HEK293T (cell line): ENCODE measurements around the gene IL32.

Experiments used
- CTCF ChIA-PET: fragments of 350-600 bp; formaldehyde crosslinking; extraction: SDS; loops from one replicate; lab custom pipeline; 2021; ENCODE audit warnings: antibody characterized with exemption, inconsistent platforms; lab: Yijun Ruan, JAX
- POLR2A ChIA-PET: fragments of 350-600 bp; formaldehyde crosslinking; extraction: SDS; loops from one replicate; lab custom pipeline; 2020; ENCODE audit warnings: antibody characterized with exemption, inconsistent platforms; lab: Yijun Ruan, JAX
- DNase-seq: peaks from one replicate; pipeline ENCODE4 v3.0.0; 2012; ENCODE audit warnings: mixed read lengths; ENCODE audit errors: extremely low spot score
- ARNT ChIP-seq: fragments of 450-650 bp; IDR thresholded peaks from 2 replicates; pipeline ENCODE4 v1.6.1; 2017; ENCODE audit warnings: mild to moderate bottlenecking
- BHLHE40 ChIP-seq: fragments of 450-650 bp; IDR thresholded peaks from 2 replicates; pipeline ENCODE4 v1.6.1; 2016; ENCODE audit warnings: mild to moderate bottlenecking, moderate library complexity, borderline replicate concordance
- CTBP1 ChIP-seq: fragments of 450-650 bp; IDR thresholded peaks from 2 replicates; pipeline ENCODE4 v1.6.1; 2016; ENCODE audit warnings: borderline replicate concordance
- ELF4 ChIP-seq: fragments of 450-650 bp; IDR thresholded peaks from 2 replicates; pipeline ENCODE4 v1.6.1; 2017; ENCODE audit warnings: antibody characterized with exemption
- FOXA1 ChIP-seq: fragments of 450-650 bp; IDR thresholded peaks from 2 replicates; pipeline ENCODE4 v1.6.1; 2016; ENCODE audit warnings: mild to moderate bottlenecking
- FOXK2 ChIP-seq: fragments of 450-650 bp; IDR thresholded peaks from 2 replicates; pipeline ENCODE4 v1.6.1; 2016; ENCODE audit warnings: mild to moderate bottlenecking
- FOXM1 ChIP-seq: fragments of 450-650 bp; IDR thresholded peaks from 2 replicates; pipeline ENCODE4 v1.6.1; 2017; ENCODE audit warnings: mild to moderate bottlenecking, borderline replicate concordance
- HDGF ChIP-seq: fragments of 450-650 bp; IDR thresholded peaks from 2 replicates; pipeline ENCODE4 v1.6.1; 2017; ENCODE audit warnings: antibody characterized with exemption, borderline replicate concordance
- L3MBTL2 ChIP-seq: fragments of 450-650 bp; conservative IDR thresholded peaks from 2 replicates; pipeline ENCODE4 v1.6.1; 2016; ENCODE audit warnings: mild to moderate bottlenecking
- LEF1 ChIP-seq: fragments of 450-650 bp; IDR thresholded peaks from 2 replicates; pipeline ENCODE4 v1.6.1; 2017; ENCODE audit warnings: mild to moderate bottlenecking, borderline replicate concordance
- NFRKB ChIP-seq: fragments of 450-650 bp; IDR thresholded peaks from 2 replicates; pipeline ENCODE4 v1.6.1; 2016; ENCODE audit warnings: mild to moderate bottlenecking, moderate library complexity
- SP1 ChIP-seq: fragments of 450-650 bp; IDR thresholded peaks from 2 replicates; pipeline ENCODE4 v1.6.1; 2017
- SUZ12 ChIP-seq: fragments of 450-650 bp; IDR thresholded peaks from 2 replicates; pipeline ENCODE4 v1.6.1; 2016; ENCODE audit warnings: mild to moderate bottlenecking
- TARDBP ChIP-seq: fragments of 450-650 bp; IDR thresholded peaks from 2 replicates; pipeline ENCODE4 v1.6.1; 2016
- ZNF384 ChIP-seq: fragments of 450-650 bp; IDR thresholded peaks from 2 replicates; pipeline ENCODE4 v1.6.1; 2016
- TF ChIP-seq, protein P1 (sequence below): fragments of 450-650 bp; IDR thresholded peaks from 2 replicates; pipeline ENCODE4 v1.6.1; 2016

The IL32 gene

GRCh38 chr16:3060339-3061127 is 4.9 kb upstream of the IL32 start:
- no peak for TF ChIP-seq ARNT
- TF ChIP-seq FOXA1: no peak
- TF ChIP-seq BHLHE40: no peak
- TF ChIP-seq ZNF384: no peak
- no peak for TF ChIP-seq HDGF
- no peak for TF ChIP-seq LEF1
- no peak for TF ChIP-seq ELF4
- TF ChIP-seq FOXK2: no peak
- TF ChIP-seq L3MBTL2: no peak
- no peak for DNase-seq
- ChIA-PET POLR2A (interaction anchor here (0.9 to 2.6 kb wide), 4 partner anchors 29 to 51 kb away, joined by 3 to 12 read pairs (median 8); partner anchors contain the start of genes HCFC1R1, THOC6 and ZNF205), CTCF (no interaction called here)

DNA sequence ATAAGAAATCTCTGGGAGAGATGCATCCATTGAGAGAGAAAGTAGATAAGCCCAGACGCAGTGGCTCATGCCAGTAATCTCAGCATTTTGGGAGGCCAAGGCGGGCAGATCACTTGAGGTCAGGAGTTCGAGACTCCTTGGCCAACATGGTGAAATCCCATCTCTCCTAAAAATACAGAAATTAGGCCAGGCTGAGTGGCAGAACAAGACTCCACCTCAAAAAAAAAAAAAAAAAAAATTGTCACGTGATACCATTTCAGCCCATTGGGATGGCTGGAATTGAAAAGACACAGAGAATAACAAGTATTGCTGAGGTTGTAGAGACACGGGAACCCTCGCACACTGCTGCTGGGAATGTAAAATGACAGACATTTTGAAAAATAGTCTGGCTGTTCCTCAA is 2.9 kb upstream of the IL32 start:
- ChIA-PET CTCF (interaction anchor here (0.6 kb wide), 1 partner anchor 15 kb away, joined by 3 read pairs; no protein-coding TSS in a partner anchor), POLR2A (interaction anchor here (1.3 kb wide), 1 partner anchor 82 kb away, joined by 3 read pairs; the partner anchor contains the start of gene PKMYT1)
- TF ChIP-seq FOXK2 (no peak), CTBP1 (no peak), ELF4 (no peak), NFRKB (no peak), BHLHE40 (no peak), FOXM1 (no peak), TARDBP (no peak), ARNT (no peak), SP1 (no peak), L3MBTL2 (no peak), SUZ12 (no peak), LEF1 (no peak), ZNF384 (no peak; the same call in 1 of the 2 replicates), HDGF (no peak), FOXA1 (no peak)
- TF ChIP-seq, protein P1, sequence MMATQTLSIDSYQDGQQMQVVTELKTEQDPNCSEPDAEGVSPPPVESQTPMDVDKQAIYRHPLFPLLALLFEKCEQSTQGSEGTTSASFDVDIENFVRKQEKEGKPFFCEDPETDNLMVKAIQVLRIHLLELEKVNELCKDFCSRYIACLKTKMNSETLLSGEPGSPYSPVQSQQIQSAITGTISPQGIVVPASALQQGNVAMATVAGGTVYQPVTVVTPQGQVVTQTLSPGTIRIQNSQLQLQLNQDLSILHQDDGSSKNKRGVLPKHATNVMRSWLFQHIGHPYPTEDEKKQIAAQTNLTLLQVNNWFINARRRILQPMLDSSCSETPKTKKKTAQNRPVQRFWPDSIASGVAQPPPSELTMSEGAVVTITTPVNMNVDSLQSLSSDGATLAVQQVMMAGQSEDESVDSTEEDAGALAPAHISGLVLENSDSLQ: no peak
- no peak for DNase-seq

- POLR2A ChIA-PET: interaction anchor here (1.3 to 1.6 kb wide), 2 partner anchors 71 to 84 kb away, joined by 3 to 4 read pairs; partner anchors contain the start of genes PKMYT1 and ZNF213
- CTCF ChIA-PET: no interaction called here
- TF ChIP-seq HDGF: no peak
- no peak for TF ChIP-seq FOXK2
- TF ChIP-seq, protein P1: no peak
- TF ChIP-seq CTBP1: no peak
- TF ChIP-seq ZNF384: no peak
- no peak for DNase-seq
Measured at GRCh38 chr16:3063625-3064386, 1.6 kb upstream of the IL32 start.

DNA sequence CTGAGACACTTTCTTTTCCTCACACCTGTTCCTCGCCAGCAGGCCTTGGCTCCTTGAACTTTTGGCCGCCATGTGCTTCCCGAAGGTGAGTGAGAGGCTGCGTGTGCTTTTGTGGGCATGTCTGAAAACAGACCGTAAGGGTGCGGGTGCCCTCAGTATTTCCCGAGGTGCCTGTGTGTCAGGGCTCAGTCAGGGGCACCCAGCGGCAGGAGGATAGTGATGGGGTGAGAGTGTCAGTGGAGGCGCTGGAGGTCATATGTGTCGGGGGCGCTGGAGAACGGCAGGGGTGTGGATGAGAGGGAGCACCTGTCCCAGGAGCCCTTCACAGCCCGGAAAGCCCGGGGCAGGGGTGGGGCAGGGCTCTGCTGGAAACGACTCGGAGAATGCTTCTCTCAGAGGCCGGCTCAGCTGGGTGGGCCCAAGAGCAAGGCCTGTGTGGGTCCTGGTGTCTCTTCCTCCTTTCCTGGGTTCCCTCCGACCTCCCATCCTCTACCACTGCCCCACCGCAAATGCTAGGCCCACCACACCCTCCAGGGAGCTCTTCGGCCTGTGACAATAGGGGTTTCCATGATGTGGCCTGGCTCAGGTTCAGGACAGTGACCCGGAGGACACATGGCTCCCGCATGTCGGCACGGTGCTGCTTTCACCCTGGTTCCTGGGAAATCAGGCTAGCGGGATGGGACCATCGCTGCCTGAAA is 451 bp downstream of the IL32 start:
- CTCF ChIA-PET: no interaction called here
- TF ChIP-seq CTBP1 (no peak), FOXA1 (no peak), HDGF (no peak), FOXM1 (no peak), NFRKB (no peak)
- DNase-seq: no peak
- POLR2A ChIA-PET: interaction anchor here (1.6 kb wide), 1 partner anchor 69 kb away, joined by 4 read pairs; the partner anchor contains the start of gene ZNF213

DNA sequence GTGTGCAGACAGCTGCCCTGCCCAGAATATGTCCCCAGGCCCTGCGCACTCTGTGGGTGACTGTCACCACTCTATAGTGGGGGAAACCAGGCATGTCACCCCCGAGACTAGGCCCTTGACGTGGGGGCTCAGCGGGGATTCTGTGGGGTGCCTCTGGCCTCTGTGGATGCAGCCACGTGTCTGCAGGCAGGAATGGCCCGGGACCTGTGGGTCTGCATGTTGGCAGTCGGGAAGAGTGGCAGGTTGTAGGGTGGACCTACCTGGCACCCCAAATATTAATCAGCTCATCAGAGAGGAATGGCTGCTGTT is 954 bp downstream of the IL32 start:
- POLR2A ChIA-PET: no interaction called here
- CTCF ChIA-PET: no interaction called here
- no peak for DNase-seq
- TF ChIP-seq FOXK2 (no peak), SUZ12 (no peak), TARDBP (no peak), ZNF384 (no peak), L3MBTL2 (no peak), ARNT (no peak), BHLHE40 (no peak), SP1 (no peak), FOXM1 (no peak), LEF1 (no peak), CTBP1 (no peak), NFRKB (no peak), HDGF (no peak), ELF4 (no peak), FOXA1 (no peak)
- TF ChIP-seq, protein P1: no peak
